Measurements from ENCODE around the gene TOX2.

TOX2 gene

GRCh38 chr20:44089987-44090674 lies 175.5 kb downstream of the TOX2 start:
- H3K9me3 ChIP-seq (ENCODE audit: control insufficient read depth, insufficient read depth, low read depth, low read length), result no peaks in the 10 kb centered on the region
- no peak overlapping the region for H3K27ac ChIP-seq (ENCODE audit: extremely low read depth, low read depth, low read length)
- TF ChIP-seq ZXDB (tag by site-specific recombination; IDR thresholded peaks at IDR 0.05) (no peak), ZNF157 (tag by site-specific recombination; IDR thresholded peaks at IDR 0.05) (no peak), ZNF248 (tag by site-specific recombination; IDR thresholded peaks at IDR 0.05) (no peak), ZFP37 (tag by site-specific recombination; IDR thresholded peaks at IDR 0.05) (no peak), ZNF155 (tag by site-specific recombination; IDR thresholded peaks at IDR 0.05) (no peak), ZNF747 (tag by site-specific recombination; IDR thresholded peaks at IDR 0.05) (no peak), ZNF654 (tag by site-specific recombination; IDR thresholded peaks at IDR 0.05; ENCODE audit: low read depth) (no peak), ZNF24 (tag by site-specific recombination; IDR thresholded peaks at IDR 0.05) (no peak), SCRT2 (tag by site-specific recombination; IDR thresholded peaks at IDR 0.05) (0 out of 2 replicates have a peak, but pooled peaks have one; percentile 9), ZNF48 (tag by site-specific recombination; IDR thresholded peaks at IDR 0.05) (no peak), REPIN1 (tag by site-specific recombination; IDR thresholded peaks at IDR 0.05; ENCODE audit: low read depth) (no peak), ZSCAN4 (tag by site-specific recombination; IDR thresholded peaks at IDR 0.05) (no peak), ZNF26 (tag by site-specific recombination; IDR thresholded peaks at IDR 0.05) (no peak), ZNF211 (tag by site-specific recombination; IDR thresholded peaks at IDR 0.05; ENCODE audit: low read depth) (no peak), ZNF140 (tag by site-specific recombination; IDR thresholded peaks at IDR 0.05) (no peak), ZNF529 (tag by site-specific recombination; IDR thresholded peaks at IDR 0.05; ENCODE audit: insufficient replicate concordance) (no peak), ZBTB48 (tag by site-specific recombination; IDR thresholded peaks at IDR 0.05) (no peak), INSM2 (tag by site-specific recombination; IDR thresholded peaks at IDR 0.05) (no peak)
- TF ChIP-seq, protein P1, sequence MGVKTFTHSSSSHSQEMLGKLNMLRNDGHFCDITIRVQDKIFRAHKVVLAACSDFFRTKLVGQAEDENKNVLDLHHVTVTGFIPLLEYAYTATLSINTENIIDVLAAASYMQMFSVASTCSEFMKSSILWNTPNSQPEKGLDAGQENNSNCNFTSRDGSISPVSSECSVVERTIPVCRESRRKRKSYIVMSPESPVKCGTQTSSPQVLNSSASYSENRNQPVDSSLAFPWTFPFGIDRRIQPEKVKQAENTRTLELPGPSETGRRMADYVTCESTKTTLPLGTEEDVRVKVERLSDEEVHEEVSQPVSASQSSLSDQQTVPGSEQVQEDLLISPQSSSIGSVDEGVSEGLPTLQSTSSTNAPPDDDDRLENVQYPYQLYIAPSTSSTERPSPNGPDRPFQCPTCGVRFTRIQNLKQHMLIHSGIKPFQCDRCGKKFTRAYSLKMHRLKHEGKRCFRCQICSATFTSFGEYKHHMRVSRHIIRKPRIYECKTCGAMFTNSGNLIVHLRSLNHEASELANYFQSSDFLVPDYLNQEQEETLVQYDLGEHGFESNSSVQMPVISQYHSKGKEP (tag by site-specific recombination; IDR thresholded peaks at IDR 0.05), result no peak
- TF ChIP-seq, protein P2, sequence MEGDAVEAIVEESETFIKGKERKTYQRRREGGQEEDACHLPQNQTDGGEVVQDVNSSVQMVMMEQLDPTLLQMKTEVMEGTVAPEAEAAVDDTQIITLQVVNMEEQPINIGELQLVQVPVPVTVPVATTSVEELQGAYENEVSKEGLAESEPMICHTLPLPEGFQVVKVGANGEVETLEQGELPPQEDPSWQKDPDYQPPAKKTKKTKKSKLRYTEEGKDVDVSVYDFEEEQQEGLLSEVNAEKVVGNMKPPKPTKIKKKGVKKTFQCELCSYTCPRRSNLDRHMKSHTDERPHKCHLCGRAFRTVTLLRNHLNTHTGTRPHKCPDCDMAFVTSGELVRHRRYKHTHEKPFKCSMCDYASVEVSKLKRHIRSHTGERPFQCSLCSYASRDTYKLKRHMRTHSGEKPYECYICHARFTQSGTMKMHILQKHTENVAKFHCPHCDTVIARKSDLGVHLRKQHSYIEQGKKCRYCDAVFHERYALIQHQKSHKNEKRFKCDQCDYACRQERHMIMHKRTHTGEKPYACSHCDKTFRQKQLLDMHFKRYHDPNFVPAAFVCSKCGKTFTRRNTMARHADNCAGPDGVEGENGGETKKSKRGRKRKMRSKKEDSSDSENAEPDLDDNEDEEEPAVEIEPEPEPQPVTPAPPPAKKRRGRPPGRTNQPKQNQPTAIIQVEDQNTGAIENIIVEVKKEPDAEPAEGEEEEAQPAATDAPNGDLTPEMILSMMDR (tag by site-specific recombination; IDR thresholded peaks at IDR 0.05), result no peak
- TF ChIP-seq, protein P3, sequence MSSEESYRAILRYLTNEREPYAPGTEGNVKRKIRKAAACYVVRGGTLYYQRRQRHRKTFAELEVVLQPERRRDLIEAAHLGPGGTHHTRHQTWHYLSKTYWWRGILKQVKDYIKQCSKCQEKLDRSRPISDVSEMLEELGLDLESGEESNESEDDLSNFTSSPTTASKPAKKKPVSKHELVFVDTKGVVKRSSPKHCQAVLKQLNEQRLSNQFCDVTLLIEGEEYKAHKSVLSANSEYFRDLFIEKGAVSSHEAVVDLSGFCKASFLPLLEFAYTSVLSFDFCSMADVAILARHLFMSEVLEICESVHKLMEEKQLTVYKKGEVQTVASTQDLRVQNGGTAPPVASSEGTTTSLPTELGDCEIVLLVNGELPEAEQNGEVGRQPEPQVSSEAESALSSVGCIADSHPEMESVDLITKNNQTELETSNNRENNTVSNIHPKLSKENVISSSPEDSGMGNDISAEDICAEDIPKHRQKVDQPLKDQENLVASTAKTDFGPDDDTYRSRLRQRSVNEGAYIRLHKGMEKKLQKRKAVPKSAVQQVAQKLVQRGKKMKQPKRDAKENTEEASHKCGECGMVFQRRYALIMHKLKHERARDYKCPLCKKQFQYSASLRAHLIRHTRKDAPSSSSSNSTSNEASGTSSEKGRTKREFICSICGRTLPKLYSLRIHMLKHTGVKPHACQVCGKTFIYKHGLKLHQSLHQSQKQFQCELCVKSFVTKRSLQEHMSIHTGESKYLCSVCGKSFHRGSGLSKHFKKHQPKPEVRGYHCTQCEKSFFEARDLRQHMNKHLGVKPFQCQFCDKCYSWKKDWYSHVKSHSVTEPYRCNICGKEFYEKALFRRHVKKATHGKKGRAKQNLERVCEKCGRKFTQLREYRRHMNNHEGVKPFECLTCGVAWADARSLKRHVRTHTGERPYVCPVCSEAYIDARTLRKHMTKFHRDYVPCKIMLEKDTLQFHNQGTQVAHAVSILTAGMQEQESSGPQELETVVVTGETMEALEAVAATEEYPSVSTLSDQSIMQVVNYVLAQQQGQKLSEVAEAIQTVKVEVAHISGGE (tag by site-specific recombination; conservative IDR thresholded peaks at IDR 0.05; ENCODE audit: low read depth), result no peak
- TF ChIP-seq, protein P4, sequence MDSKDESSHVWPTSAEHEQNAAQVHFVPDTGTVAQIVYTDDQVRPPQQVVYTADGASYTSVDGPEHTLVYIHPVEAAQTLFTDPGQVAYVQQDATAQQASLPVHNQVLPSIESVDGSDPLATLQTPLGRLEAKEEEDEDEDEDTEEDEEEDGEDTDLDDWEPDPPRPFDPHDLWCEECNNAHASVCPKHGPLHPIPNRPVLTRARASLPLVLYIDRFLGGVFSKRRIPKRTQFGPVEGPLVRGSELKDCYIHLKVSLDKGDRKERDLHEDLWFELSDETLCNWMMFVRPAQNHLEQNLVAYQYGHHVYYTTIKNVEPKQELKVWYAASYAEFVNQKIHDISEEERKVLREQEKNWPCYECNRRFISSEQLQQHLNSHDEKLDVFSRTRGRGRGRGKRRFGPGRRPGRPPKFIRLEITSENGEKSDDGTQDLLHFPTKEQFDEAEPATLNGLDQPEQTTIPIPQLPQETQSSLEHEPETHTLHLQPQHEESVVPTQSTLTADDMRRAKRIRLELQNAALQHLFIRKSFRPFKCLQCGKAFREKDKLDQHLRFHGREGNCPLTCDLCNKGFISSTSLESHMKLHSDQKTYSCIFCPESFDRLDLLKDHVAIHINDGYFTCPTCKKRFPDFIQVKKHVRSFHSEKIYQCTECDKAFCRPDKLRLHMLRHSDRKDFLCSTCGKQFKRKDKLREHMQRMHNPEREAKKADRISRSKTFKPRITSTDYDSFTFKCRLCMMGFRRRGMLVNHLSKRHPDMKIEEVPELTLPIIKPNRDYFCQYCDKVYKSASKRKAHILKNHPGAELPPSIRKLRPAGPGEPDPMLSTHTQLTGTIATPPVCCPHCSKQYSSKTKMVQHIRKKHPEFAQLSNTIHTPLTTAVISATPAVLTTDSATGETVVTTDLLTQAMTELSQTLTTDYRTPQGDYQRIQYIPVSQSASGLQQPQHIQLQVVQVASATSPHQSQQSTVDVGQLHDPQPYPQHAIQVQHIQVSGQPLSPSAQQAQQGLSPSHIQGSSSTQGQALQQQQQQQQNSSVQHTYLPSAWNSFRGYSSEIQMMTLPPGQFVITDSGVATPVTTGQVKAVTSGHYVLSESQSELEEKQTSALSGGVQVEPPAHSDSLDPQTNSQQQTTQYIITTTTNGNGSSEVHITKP (tag by site-specific recombination; IDR thresholded peaks at IDR 0.05), result peak; percentile 84

More at GRCh38 chr20:44089987-44090674, 175.5 kb downstream of the TOX2 start:
- Histone ChIP-seq H3K4me3 (ENCODE audit: low read depth, low read length) (no peak overlapping the region), H3K4me1 (ENCODE audit: control insufficient read depth, insufficient read depth, low read length) (no peaks in the 10 kb centered on the region), H3K36me3 (ENCODE audit: control insufficient read depth in 2 of 2, insufficient read depth in 1 of 2, low read length in 2 of 2) (no peaks in the 10 kb centered on the region)
- CTCF ChIA-PET, result interaction anchor here (0.7 to 4.1 kb wide), 4 partner anchors 10 to 552 kb away, joined by 3 to 20 read pairs (median 9); no protein-coding TSS in a partner anchor
- POLR2A ChIA-PET, result interaction anchor here (1.2 to 1.3 kb wide), 2 partner anchors 100 to 422 kb away, joined by 3 read pairs; no protein-coding TSS in a partner anchor

Data from HEK293 (cell line).